Right lung (tissue), 5 donors: ENCODE data around the gene MYL4. TPM values are rescaled to one million over a fixed set of nuclear protein-coding genes. Genes with fewer than 3 reads are reported as not detected.
"Not testable (repeated sequence)": the region's sequence is repeated elsewhere in the genome, so short reads cannot be mapped to it uniquely, and the experiment has no call there.

Source experiments
- DNase-seq, 2 donors: peaks; one replicate each; pipeline ENCODE4 v3.0.0-alpha.2; 2013
- polyA plus RNA-seq, 5 donors: library from polyadenylated mRNA; unstranded; fragments of 120-200 nt; gene quantifications; one replicate each; pipeline versions ENCODE4 v1.2.1 to v1.2.3, GENCODE V29; 2013; ENCODE audit warnings: inconsistent platforms in 1 of 5, low replicate concordance in 1 of 5; ENCODE audit not compliant: insufficient read length in 5 of 5, insufficient read depth in 1 of 5

Gene MYL4
- polyA plus RNA-seq, 5 donors, result 2.2 to 86.3 (median 4.8) TPM

DNA sequence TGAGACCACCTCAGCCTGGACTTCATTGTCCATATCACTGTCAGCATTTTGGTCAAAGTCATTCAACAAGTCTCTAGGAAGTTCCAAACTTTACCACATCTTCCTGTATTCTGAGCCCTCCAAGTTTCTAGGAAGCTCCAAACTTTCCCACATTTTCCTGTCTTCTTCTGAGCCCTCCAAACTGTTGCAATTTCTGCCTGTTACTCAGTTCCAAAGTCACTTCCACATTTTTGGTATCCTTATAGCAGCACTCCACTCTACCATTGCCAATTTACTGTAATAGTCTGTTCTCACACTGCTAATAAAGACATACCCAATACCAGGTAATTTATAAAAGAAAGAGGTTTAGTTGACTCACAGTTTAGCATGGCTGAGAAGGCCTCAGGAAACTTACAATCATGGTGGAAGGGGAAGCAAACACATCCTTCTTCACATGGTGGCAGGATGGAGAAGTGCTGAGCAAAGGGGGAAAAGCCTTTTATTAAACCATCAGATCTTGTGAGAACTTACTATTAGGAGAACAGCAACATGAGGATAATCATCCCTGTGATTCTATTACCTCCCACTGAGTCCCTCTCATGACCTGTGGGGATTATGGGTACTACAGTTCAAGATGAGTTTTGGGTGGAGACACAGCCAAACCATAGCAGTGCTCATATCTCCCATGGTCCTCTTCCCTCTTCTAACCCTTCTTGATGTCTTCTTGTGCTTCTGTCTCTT lies 60.6 kb downstream of the MYL4 start:
- DNase-seq, result not testable (repeated sequence)

DNA sequence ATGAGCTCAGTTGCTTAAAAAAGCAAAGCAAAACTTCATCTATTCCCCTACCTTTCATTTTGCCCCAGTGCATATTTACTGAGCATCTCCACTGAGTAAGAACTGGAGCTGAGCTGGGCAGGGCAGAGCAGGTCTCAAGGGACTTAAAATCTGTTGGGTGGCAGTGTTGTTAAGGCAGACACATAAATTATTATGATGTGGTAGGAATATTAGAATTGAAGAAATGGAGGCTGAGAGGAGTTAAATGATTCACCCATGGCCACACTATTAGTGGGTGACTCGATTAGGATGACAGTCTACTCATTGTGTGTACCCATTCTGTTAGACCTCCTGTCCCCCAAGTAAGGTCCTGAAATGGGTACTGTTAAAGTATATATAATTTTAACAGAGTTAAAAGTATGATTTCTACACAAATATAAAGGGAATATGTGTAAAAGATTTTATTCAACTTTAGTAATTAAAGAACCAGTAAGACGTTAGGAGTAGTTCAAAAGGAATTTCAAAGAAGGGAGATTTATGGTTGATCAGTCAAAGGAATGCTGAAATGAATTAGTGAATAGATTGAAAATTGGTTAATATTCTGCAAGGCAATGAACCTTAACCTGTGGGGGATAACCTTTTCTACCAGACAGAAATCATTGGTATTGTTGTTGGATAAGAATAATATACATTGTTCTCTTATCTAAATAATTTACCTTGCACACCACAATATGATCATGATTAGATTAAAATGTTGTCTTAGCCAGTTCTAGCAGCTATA lies 62.0 kb downstream of the MYL4 start:
- DNase-seq, result no peak

DNA sequence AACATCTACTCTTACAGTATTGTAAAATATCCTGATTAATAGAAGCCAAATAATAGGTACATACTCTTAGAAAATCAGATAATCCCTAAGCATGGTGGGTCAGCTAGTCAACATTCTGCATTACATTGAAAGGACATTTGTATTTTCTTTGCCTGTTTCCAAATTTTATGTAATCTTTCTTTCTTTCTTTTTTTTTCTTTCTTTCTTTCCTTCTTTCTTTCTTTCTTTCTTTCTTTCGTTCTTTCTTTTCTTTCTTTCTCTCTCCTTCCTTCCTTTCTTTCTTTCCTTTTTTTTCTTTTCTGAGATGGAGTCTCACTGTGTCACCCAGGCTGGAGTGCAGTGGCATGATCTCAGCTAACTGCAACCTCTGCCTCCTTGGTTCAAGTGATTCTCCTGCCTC lies 63.3 kb downstream of the MYL4 start:
- no peak for DNase-seq

DNA sequence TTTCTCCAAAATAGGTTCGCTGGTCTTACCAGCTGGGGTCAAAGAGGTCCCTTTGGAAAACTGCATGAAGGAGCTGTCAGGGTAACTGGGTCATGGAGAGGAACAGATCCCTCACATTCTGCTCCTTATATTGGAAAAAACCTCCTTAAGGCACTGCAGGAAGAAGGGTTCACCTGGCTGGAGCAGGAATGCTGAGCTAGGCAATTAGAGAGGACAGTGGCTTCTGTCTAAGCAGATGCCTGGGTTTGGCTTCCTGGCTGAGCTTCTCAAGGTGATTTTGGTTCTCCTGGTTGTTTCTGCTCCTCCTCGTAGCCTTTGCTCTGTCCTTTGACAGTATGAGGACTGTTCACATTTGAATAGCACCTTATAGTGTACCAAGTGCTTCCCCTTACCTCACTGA lies 64.1 kb downstream of the MYL4 start:
- DNase-seq, result no peak

Other genes with a start within 250 kb of the MYL4 start
- not detected for gene RPRML, start 230.1 kb upstream of the MYL4 start, polyA plus RNA-seq
- gene CDC27, start 20.1 kb upstream of the MYL4 start, polyA plus RNA-seq, result 10 to 100 TPM; 40.4 to 72.7 (median 61.9) TPM
- 10 to 100 TPM in 3 of 5 donors, 1 to 10 TPM in 2; 7.6 to 11.9 (median 10.2) TPM for gene ITGB3, start 44.5 kb downstream of the MYL4 start, polyA plus RNA-seq
- gene EFCAB13, start 114.6 kb downstream of the MYL4 start, polyA plus RNA-seq, result 10 to 100 TPM in 3 of 5 donors, 1 to 10 TPM in 2; 8.6 to 12.7 (median 10.2) TPM